H1 (cell line): ENCODE results near the gene MPRIP.

Experiments used
- ATF2 ChIP-seq: IDR thresholded peaks from 2 replicates; pipeline ENCODE4 v1.6.1; 2012; ENCODE audit warnings: low read length, inconsistent platforms
- BCL11A ChIP-seq, 2 experiments: IDR thresholded peaks; one replicate each; pipeline ENCODE4 v1.6.1; 2011; ENCODE audit warnings: low read depth in 2 of 2, low read length in 2 of 2, mild to moderate bottlenecking in 2 of 2
- CHD2 ChIP-seq: IDR thresholded peaks from 2 replicates; pipeline ENCODE4 v1.6.1; 2012; ENCODE audit warnings: low read length, improper control_type of control experiment
- EZH2 ChIP-seq: fragments of 200-600 bp; sonication (generic); IDR thresholded peaks from 2 replicates; pipeline ENCODE4 v1.7.1; 2012; ENCODE audit warnings: low read depth, mild to moderate bottlenecking, moderate library complexity, low read length, inconsistent platforms; ENCODE audit not compliant: severe bottlenecking
- MAFK ChIP-seq: IDR thresholded peaks from 2 replicates; pipeline ENCODE4 v1.6.1; 2012; ENCODE audit warnings: low read depth, mild to moderate bottlenecking, improper control_type of control experiment, low read length
- MAX ChIP-seq: IDR thresholded peaks from 2 replicates; pipeline ENCODE4 v1.6.1; 2012; ENCODE audit warnings: inconsistent platforms
- NRF1 ChIP-seq: IDR thresholded peaks from 2 replicates; pipeline ENCODE4 v1.6.1; 2011; ENCODE audit warnings: mild to moderate bottlenecking, low read depth, low read length, improper control_type of control experiment
- POLR2A ChIP-seq, 2 experiments: IDR thresholded peaks; 1 replicate in 1 of 2; 2 replicates in 1 of 2; pipeline ENCODE4 v1.6.1; 2011; ENCODE audit warnings: low read depth in 2 of 2, low read length in 2 of 2, mild to moderate bottlenecking in 2 of 2; ENCODE audit errors: control extremely low read depth in 1 of 2
- POLR2AphosphoS5 ChIP-seq: IDR thresholded peaks from 2 replicates; pipeline ENCODE4 v1.6.1; 2011; ENCODE audit warnings: low read depth, low read length
- RFX5 ChIP-seq: IDR thresholded peaks from 2 replicates; pipeline ENCODE4 v1.6.1; 2011; ENCODE audit warnings: low read depth, low read length, improper control_type of control experiment, borderline replicate concordance
- RXRA ChIP-seq: IDR thresholded peaks from 2 replicates; pipeline ENCODE4 v1.6.1; 2011; ENCODE audit warnings: low read depth, mild to moderate bottlenecking, low read length, moderate library complexity; ENCODE audit not compliant: insufficient read depth
- YY1 ChIP-seq: IDR thresholded peaks from 2 replicates; pipeline ENCODE4 v1.6.1; 2011; ENCODE audit warnings: low read depth, mild to moderate bottlenecking, low read length
- ZNF274 ChIP-seq: IDR thresholded peaks from 2 replicates; pipeline ENCODE4 v1.7.0; 2012; ENCODE audit warnings: low read length, borderline replicate concordance; ENCODE audit errors: extremely low read depth
- TF ChIP-seq, protein P1 (sequence below), 3 experiments: IDR thresholded peaks; 1 replicate in 2 of 3; 2 replicates in 1 of 3; pipeline versions ENCODE4 v1.5.1 to v1.6.1; 2011; ENCODE audit warnings: low read length in 3 of 3, mild to moderate bottlenecking in 3 of 3, inconsistent platforms in 2 of 3, low read depth in 1 of 3, moderate library complexity in 1 of 3; ENCODE audit not compliant: insufficient read depth in 1 of 3; ENCODE audit errors: control extremely low read depth in 1 of 3

- TF ChIP-seq POLR2A (IDR thresholded peaks at IDR 0.05; ENCODE audit: control extremely low read depth in 1 of 2, low read depth in 2 of 2, low read length in 2 of 2) (no peak), YY1 (no peak), MAX (no peak), NRF1 (no peak), CHD2 (no peak), EZH2 (no peak), ZNF274 (no peak), BCL11A (IDR thresholded peaks at IDR 0.05; ENCODE audit: low read depth in 2 of 2, low read length in 2 of 2) (no peak), ATF2 (no peak), MAFK (no peak), RXRA (no peak), RFX5 (no peak), POLR2AphosphoS5 (no peak)
- TF ChIP-seq, protein P1, sequence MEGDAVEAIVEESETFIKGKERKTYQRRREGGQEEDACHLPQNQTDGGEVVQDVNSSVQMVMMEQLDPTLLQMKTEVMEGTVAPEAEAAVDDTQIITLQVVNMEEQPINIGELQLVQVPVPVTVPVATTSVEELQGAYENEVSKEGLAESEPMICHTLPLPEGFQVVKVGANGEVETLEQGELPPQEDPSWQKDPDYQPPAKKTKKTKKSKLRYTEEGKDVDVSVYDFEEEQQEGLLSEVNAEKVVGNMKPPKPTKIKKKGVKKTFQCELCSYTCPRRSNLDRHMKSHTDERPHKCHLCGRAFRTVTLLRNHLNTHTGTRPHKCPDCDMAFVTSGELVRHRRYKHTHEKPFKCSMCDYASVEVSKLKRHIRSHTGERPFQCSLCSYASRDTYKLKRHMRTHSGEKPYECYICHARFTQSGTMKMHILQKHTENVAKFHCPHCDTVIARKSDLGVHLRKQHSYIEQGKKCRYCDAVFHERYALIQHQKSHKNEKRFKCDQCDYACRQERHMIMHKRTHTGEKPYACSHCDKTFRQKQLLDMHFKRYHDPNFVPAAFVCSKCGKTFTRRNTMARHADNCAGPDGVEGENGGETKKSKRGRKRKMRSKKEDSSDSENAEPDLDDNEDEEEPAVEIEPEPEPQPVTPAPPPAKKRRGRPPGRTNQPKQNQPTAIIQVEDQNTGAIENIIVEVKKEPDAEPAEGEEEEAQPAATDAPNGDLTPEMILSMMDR (IDR thresholded peaks at IDR 0.05; ENCODE audit: control extremely low read depth in 1 of 3, insufficient read depth in 1 of 3, low read depth in 1 of 3, low read length in 3 of 3): no peak
Measured at GRCh38 chr17:17082878-17083277, 40.6 kb downstream of the MPRIP start.
